ENCODE measurements around the gene ALKBH6.
A peak's percentile ranks its signal among the peaks of the same experiment; 100 is the strongest.

- no peak for TF ChIP-seq CREM (IDR thresholded peaks at IDR 0.05)
- no peak for TF ChIP-seq CREM (CRISPR knock-in tag; IDR thresholded peaks at IDR 0.05)
- TF ChIP-seq ZNF274 (CRISPR knock-in tag; IDR thresholded peaks at IDR 0.05): no peak
- no peak for TF ChIP-seq USF2 (IDR thresholded peaks at IDR 0.05; ENCODE audit: low read depth, low read length)
- TF ChIP-seq USF2 (CRISPR knock-in tag; IDR thresholded peaks at IDR 0.05; ENCODE audit: borderline replicate concordance): no peak
- no peak for TF ChIP-seq ZNF768 (CRISPR knock-in tag; IDR thresholded peaks at IDR 0.05)
- TF ChIP-seq POLR2A (IDR thresholded peaks at IDR 0.05; ENCODE audit: insufficient read depth in 1 of 2, low read depth in 2 of 2, low read length in 2 of 2): no peak
- TF ChIP-seq MYC (CRISPR knock-in tag; IDR thresholded peaks at IDR 0.05; ENCODE audit: borderline replicate concordance): no peak
- peak; percentile 65 for TF ChIP-seq CTCF (CRISPR knock-in tag; IDR thresholded peaks at IDR 0.05)
- no peak for TF ChIP-seq SRF (IDR thresholded peaks at IDR 0.05; ENCODE audit: low read depth, low read length)
- no peak for TF ChIP-seq ZBTB3 (CRISPR knock-in tag; IDR thresholded peaks at IDR 0.05; ENCODE audit: borderline replicate concordance, low read depth)
- TF ChIP-seq HDAC2 (CRISPR knock-in tag; IDR thresholded peaks at IDR 0.05): no peak
- TF ChIP-seq JUNB (CRISPR knock-in tag; IDR thresholded peaks at IDR 0.05; ENCODE audit: borderline replicate concordance): no peak
- no peak for TF ChIP-seq ZNF788 (CRISPR knock-in tag; IDR thresholded peaks at IDR 0.05; ENCODE audit: borderline replicate concordance)
Observed at GRCh38 chr19:35977446-35978222, 36.4 kb downstream of the ALKBH6 start.

Data from HepG2 (cell line).